Hepatocyte (in vitro differentiated cells): ENCODE results near the gene WDR33.

Experiments
- EZH2 ChIP-seq: fragments of 200-600 bp; sonication (generic); IDR thresholded peaks from 2 replicates; pipeline ENCODE4 v1.6.1; 2016; ENCODE audit warnings: antibody characterized with exemption, mild to moderate bottlenecking, borderline replicate concordance
- TF ChIP-seq, protein P1 (sequence below): fragments of 200-600 bp; sonication (generic); IDR thresholded peaks from 2 replicates; pipeline ENCODE4 v1.5.1; 2016; ENCODE audit warnings: antibody characterized with exemption, mild to moderate bottlenecking; ENCODE audit not compliant: poor library complexity

DNA sequence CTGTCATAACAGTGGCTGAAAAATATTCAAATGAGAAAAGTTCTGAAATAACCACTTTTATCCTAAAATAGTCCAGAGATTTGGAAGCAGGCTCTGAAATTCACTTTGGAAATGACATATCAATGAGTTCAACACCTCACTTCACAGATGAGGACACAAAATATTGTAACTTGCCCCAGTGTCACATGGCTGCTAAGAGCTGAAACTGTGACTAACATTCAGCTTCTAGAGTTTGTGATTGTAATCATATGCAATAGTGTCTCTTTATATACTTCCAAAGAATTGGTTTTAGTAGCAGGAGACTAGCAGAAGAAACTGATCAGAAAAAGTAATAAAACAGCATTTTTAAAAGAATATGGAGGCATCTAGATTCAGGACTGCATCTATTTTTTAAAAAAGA, 57.6 kb downstream of the WDR33 start:
- TF ChIP-seq, protein P1, sequence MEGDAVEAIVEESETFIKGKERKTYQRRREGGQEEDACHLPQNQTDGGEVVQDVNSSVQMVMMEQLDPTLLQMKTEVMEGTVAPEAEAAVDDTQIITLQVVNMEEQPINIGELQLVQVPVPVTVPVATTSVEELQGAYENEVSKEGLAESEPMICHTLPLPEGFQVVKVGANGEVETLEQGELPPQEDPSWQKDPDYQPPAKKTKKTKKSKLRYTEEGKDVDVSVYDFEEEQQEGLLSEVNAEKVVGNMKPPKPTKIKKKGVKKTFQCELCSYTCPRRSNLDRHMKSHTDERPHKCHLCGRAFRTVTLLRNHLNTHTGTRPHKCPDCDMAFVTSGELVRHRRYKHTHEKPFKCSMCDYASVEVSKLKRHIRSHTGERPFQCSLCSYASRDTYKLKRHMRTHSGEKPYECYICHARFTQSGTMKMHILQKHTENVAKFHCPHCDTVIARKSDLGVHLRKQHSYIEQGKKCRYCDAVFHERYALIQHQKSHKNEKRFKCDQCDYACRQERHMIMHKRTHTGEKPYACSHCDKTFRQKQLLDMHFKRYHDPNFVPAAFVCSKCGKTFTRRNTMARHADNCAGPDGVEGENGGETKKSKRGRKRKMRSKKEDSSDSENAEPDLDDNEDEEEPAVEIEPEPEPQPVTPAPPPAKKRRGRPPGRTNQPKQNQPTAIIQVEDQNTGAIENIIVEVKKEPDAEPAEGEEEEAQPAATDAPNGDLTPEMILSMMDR = no peak
- no peak for TF ChIP-seq EZH2
